ENCODE results near the gene FAM107A.

GRCh38 chr3:58526515-58526957, 50.7 kb downstream of the FAM107A start:
- no peak for TF ChIP-seq CTCF (IDR thresholded peaks at IDR 0.05)
- TF ChIP-seq POLR2A (IDR thresholded peaks at IDR 0.05), result no peak
